GM23338 (cell line): ENCODE data around the gene KRT71.

Source experiments
- CTCF ChIP-seq, 2 experiments: fragments of 200-600 bp in 1 of 2; sonication (generic) in 1 of 2; conservative IDR thresholded peaks; 2 replicates each; pipeline versions ENCODE4 v1.5.1 to v1.6.1; 2016 to 2017; ENCODE audit warnings: antibody characterized with exemption in 2 of 2, low read depth in 2 of 2, mild to moderate bottlenecking in 2 of 2, moderate library complexity in 1 of 2
- EZH2 ChIP-seq: fragments of 200-600 bp; sonication (generic); IDR thresholded peaks from one replicate; pipeline ENCODE4 v1.8.0; 2017; ENCODE audit warnings: antibody characterized with exemption, mild to moderate bottlenecking, low read depth; ENCODE audit not compliant: unreplicated experiment
- EZH2phosphoT487 ChIP-seq: fragments of 200-600 bp; sonication (generic); IDR thresholded peaks from one replicate; pipeline ENCODE4 v1.8.1; 2018; ENCODE audit warnings: antibody characterized with exemption; ENCODE audit not compliant: unreplicated experiment
- POLR2AphosphoS5 ChIP-seq: IDR thresholded peaks from 2 replicates; pipeline ENCODE4 v1.6.1; 2016; ENCODE audit warnings: antibody characterized with exemption, low read depth

GRCh38 chr12:52575256-52575655 is 22.3 kb upstream of the KRT71 start:
- no peak for TF ChIP-seq CTCF (conservative IDR thresholded peaks at IDR 0.05; ENCODE audit: low read depth in 2 of 2)
- TF ChIP-seq EZH2phosphoT487, result no peak
- no peak for TF ChIP-seq EZH2
- TF ChIP-seq POLR2AphosphoS5, result no peak
